ENCODE measurements around the gene DPF3.

GRCh38 chr14:72783741-72784140 is 110.2 kb downstream of the DPF3 start:
- TF ChIP-seq CTCF (IDR thresholded peaks at IDR 0.05) (no peak), POLR2A (IDR thresholded peaks at IDR 0.05) (no peak)
